ENCODE measurements around the gene GJB4.

DNA sequence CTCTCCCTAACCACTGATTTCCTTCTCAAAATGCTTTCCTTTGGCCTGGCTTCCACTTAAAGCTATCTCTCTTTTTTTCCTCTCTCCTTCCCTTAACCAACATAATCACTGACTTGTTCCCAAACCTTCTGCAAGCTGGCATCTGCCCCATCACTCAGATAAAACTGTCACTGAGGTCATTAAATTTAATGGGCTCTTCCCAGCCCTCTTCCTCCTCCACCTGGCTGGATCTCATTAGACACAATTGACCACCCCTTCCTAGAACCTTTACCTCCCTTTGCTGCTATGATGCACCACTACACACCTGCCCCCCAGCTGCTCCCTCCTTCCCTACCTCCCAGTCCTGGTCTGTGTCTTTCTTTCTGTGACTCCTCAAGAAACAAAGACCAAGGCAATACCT is 48.7 kb upstream of the GJB4 start:
- TF ChIP-seq POLR2A (IDR thresholded peaks at IDR 0.05; ENCODE audit: low read depth, low read length) (no peak), POLR2AphosphoS5 (IDR thresholded peaks at IDR 0.05; ENCODE audit: low read depth, low read length) (no peak), TAF1 (IDR thresholded peaks at IDR 0.05; ENCODE audit: low read depth, low read length) (no peak), PAX5 (IDR thresholded peaks at IDR 0.05; ENCODE audit: insufficient read depth, low read length, severe bottlenecking) (no peak), SPI1 (IDR thresholded peaks at IDR 0.05; ENCODE audit: low read depth, low read length) (no peak)

Data from GM12891 (cell line).